Right lobe of liver (tissue), 4 donors: ENCODE results near the gene HSPA1A.

Experiments
- POLR2A ChIP-seq: fragments of 450-650 bp; IDR thresholded peaks from one replicate; pipeline ENCODE4 v1.6.1; 2017; ENCODE audit warnings: antibody characterized with exemption, mild to moderate bottlenecking
- TF ChIP-seq, protein P1 (sequence below), 4 donors: fragments of 200-600 bp in 3 of 4; fragments of 450-650 bp in 1 of 4; IDR thresholded peaks; one replicate each; pipeline versions ENCODE4 v1.5.1 to v1.8.0; 2016 to 2022; ENCODE audit warnings: antibody characterized with exemption in 4 of 4, mild to moderate bottlenecking in 2 of 4
- donor health status: DM: no; HTN: no; CAD: no.
- donor health status: DM: no; HTN: no; CAD: no.
- donor health status: DM: no; HTN: yes; CAD: no.

DNA sequence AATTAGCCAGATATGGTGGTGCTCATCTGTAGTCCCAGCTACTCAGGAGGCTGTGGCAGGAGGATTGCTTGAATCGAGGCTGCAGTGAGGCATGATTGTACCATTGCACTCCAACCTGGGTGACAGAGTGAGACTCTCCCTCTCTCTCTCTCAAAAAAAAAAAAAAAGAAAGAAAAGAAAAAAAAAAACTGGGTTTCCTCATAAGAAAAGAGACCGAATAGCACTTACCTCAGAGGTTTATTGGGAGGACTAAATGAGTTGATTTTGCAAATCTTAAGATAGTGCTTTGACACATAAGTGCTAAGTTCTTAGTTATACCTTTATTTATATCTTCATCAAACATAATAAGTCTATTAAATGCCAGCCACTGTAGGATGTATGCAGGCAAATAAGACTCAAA, 44.5 kb upstream of the HSPA1A start:
- TF ChIP-seq, protein P1, sequence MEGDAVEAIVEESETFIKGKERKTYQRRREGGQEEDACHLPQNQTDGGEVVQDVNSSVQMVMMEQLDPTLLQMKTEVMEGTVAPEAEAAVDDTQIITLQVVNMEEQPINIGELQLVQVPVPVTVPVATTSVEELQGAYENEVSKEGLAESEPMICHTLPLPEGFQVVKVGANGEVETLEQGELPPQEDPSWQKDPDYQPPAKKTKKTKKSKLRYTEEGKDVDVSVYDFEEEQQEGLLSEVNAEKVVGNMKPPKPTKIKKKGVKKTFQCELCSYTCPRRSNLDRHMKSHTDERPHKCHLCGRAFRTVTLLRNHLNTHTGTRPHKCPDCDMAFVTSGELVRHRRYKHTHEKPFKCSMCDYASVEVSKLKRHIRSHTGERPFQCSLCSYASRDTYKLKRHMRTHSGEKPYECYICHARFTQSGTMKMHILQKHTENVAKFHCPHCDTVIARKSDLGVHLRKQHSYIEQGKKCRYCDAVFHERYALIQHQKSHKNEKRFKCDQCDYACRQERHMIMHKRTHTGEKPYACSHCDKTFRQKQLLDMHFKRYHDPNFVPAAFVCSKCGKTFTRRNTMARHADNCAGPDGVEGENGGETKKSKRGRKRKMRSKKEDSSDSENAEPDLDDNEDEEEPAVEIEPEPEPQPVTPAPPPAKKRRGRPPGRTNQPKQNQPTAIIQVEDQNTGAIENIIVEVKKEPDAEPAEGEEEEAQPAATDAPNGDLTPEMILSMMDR (IDR thresholded peaks at IDR 0.05), result no peak
- TF ChIP-seq POLR2A, result no peak
